GM23248 (cell line): ENCODE data around the gene ANKRD50.

Experiments
- EZH2 ChIP-seq: fragments of 200-600 bp; sonication (generic); IDR thresholded peaks from 2 replicates; pipeline ENCODE4 v1.6.1; 2018; ENCODE audit warnings: antibody characterized with exemption, mild to moderate bottlenecking; ENCODE audit not compliant: insufficient read depth, poor library complexity, severe bottlenecking
- EZH2phosphoT487 ChIP-seq: fragments of 200-600 bp; sonication (generic); IDR thresholded peaks from 2 replicates; pipeline ENCODE4 v1.6.1; 2018; ENCODE audit warnings: antibody characterized with exemption, moderate library complexity, mild to moderate bottlenecking, low read depth; ENCODE audit not compliant: insufficient read depth

GRCh38 chr4:124727331-124727890 lies 14.9 kb upstream of the ANKRD50 start:
- TF ChIP-seq EZH2phosphoT487 (no peak), EZH2 (no peak)
